ENCODE results near the gene ZKSCAN1.

ZKSCAN1 gene

GRCh38 chr7:100048680-100049079, 33.3 kb downstream of the ZKSCAN1 start:
- H3K27me3 ChIP-seq (ENCODE audit: insufficient read depth, poor library complexity, severe bottlenecking), result no peaks in the 10 kb centered on the region
- H3K4me3 ChIP-seq (replicated peaks; ENCODE audit: insufficient read depth, low read length), result no peak overlapping the region
- no peak overlapping the region for H3K27ac ChIP-seq (replicated peaks)
- no peak for DNase-seq (ENCODE audit: low read depth in 1 of 2, low spot score in 1 of 2)
- TF ChIP-seq POLR2AphosphoS5 (IDR thresholded peaks at IDR 0.05; ENCODE audit: low read depth) (no peak), GABPA (IDR thresholded peaks at IDR 0.05; ENCODE audit: low read depth) (no peak), CTCF (IDR thresholded peaks at IDR 0.05; ENCODE audit: insufficient read depth, low read length) (no peak), REST (IDR thresholded peaks at IDR 0.05; ENCODE audit: insufficient replicate concordance, low read depth) (no peak), SPI1 (IDR thresholded peaks at IDR 0.05; ENCODE audit: borderline replicate concordance, low read depth) (no peak)

- peak; percentile 86 for TF ChIP-seq GABPA (IDR thresholded peaks at IDR 0.05; ENCODE audit: low read depth)
- TF ChIP-seq CTCF (IDR thresholded peaks at IDR 0.05; ENCODE audit: insufficient read depth, low read length), result no peak
- TF ChIP-seq POLR2AphosphoS5 (IDR thresholded peaks at IDR 0.05; ENCODE audit: low read depth), result peak; percentile 62; the same call in 1 of the 2 replicates
- no peak; the same call in 1 of the 2 replicates for TF ChIP-seq SPI1 (IDR thresholded peaks at IDR 0.05; ENCODE audit: borderline replicate concordance, low read depth)
- peak; percentile 32 for TF ChIP-seq REST (IDR thresholded peaks at IDR 0.05; ENCODE audit: insufficient replicate concordance, low read depth)
- peak within 1 kb of the TSS; percentile 96 for H3K4me3 ChIP-seq (replicated peaks; ENCODE audit: insufficient read depth, low read length)
- H3K27ac ChIP-seq (replicated peaks), result peak within 1 kb of the TSS; percentile 72
- no peaks in the 10 kb centered on the region for H3K27me3 ChIP-seq (ENCODE audit: insufficient read depth, poor library complexity, severe bottlenecking)
- DNase-seq (ENCODE audit: low read depth in 1 of 2, low spot score in 1 of 2), result peak; percentile 77 to 78
Observed at GRCh38 chr7:100049441-100050291, 34.3 kb downstream of the ZKSCAN1 start, which contains the start of gene ZSCAN21. ZSCAN21 (plus strand) TSS chr7:100049774; CDS start chr7:100057007, 7,233 bp downstream.

GRCh38 chr7:100051611-100052010, 36.2 kb downstream of the ZKSCAN1 start:
- no peak for DNase-seq (ENCODE audit: low read depth in 1 of 2, low spot score in 1 of 2)

More at GRCh38 chr7:100051611-100052010, 36.2 kb downstream of the ZKSCAN1 start:
- H3K4me3 ChIP-seq (replicated peaks; ENCODE audit: insufficient read depth, low read length), result no peak overlapping the region
- TF ChIP-seq POLR2AphosphoS5 (IDR thresholded peaks at IDR 0.05; ENCODE audit: low read depth) (no peak), CTCF (IDR thresholded peaks at IDR 0.05; ENCODE audit: insufficient read depth, low read length) (no peak), REST (IDR thresholded peaks at IDR 0.05; ENCODE audit: insufficient replicate concordance, low read depth) (no peak), SPI1 (IDR thresholded peaks at IDR 0.05; ENCODE audit: borderline replicate concordance, low read depth) (no peak), GABPA (IDR thresholded peaks at IDR 0.05; ENCODE audit: low read depth) (no peak)
- no peak overlapping the region for H3K27ac ChIP-seq (replicated peaks)
- no peaks in the 10 kb centered on the region for H3K27me3 ChIP-seq (ENCODE audit: insufficient read depth, poor library complexity, severe bottlenecking)
